Esophagus muscularis mucosa (tissue), 4 donors: ENCODE measurements around the gene QRICH1.

Experiments used
- CTCF ChIP-seq, 3 experiments: fragments of 200-600 bp in 2 of 3; fragments of 450-650 bp in 1 of 3; sonication (generic) in 2 of 3; IDR thresholded peaks; one replicate each; pipeline ENCODE4 v1.5.1; 2017 to 2019; ENCODE audit warnings: antibody characterized with exemption in 3 of 3, mild to moderate bottlenecking in 2 of 3, moderate library complexity in 1 of 3
- EP300 ChIP-seq: sonication (generic); formaldehyde crosslinking; IDR thresholded peaks from one replicate; pipeline ENCODE4 v1.6.1; 2017; ENCODE audit warnings: antibody characterized with exemption
- POLR2A ChIP-seq: fragments of 450-650 bp; IDR thresholded peaks from one replicate; pipeline ENCODE4 v1.6.1; 2017; ENCODE audit warnings: antibody characterized with exemption, moderate library complexity, mild to moderate bottlenecking, low read depth
- POLR2AphosphoS5 ChIP-seq, 2 donors: sonication (generic); formaldehyde crosslinking; IDR thresholded peaks; one replicate each; pipeline ENCODE4 v1.6.1; 2017; ENCODE audit warnings: antibody characterized with exemption in 2 of 2

GRCh38 chr3:48996640-48997039 lies 97.2 kb downstream of the QRICH1 start:
- no peak for TF ChIP-seq POLR2A
- TF ChIP-seq CTCF (IDR thresholded peaks at IDR 0.05): no peak
- no peak for TF ChIP-seq POLR2AphosphoS5 (IDR thresholded peaks at IDR 0.05)
- no peak for TF ChIP-seq EP300
